Spleen (tissue), 11 donors: ENCODE data around the gene HJURP. TPM values are rescaled to one million over a fixed set of nuclear protein-coding genes. Genes with fewer than 3 reads are reported as not detected.

Source experiments
- DNase-seq: peaks from one replicate; pipeline ENCODE4 v3.0.0-alpha.2; 2020
- H3K27ac ChIP-seq, 8 donors: fragments of 200-600 bp; sonication (generic) in 7 of 8; 1 replicate in 4 of 8; 2 replicates in 4 of 8; pipeline versions ENCODE4 v1.5.0 to v1.8.0; 2016 to 2021; ENCODE audit warnings: inconsistent platforms in 4 of 8, mild to moderate bottlenecking in 4 of 8, moderate library complexity in 1 of 8
- H3K27me3 ChIP-seq, 7 donors: fragments of 200-600 bp; sonication (generic) in 6 of 7; replicated peaks in 1 of 7; 1 replicate in 4 of 7; 2 replicates in 3 of 7; pipeline versions ENCODE4 v1.5.0 to v1.8.0; 2016 to 2021; ENCODE audit warnings: inconsistent platforms in 3 of 7, mild to moderate bottlenecking in 1 of 7
- H3K36me3 ChIP-seq, 6 donors: fragments of 200-600 bp; sonication (generic) in 5 of 6; 1 replicate in 4 of 6; 2 replicates in 2 of 6; pipeline versions ENCODE4 v1.5.0 to v1.8.0; 2016 to 2021; ENCODE audit warnings: inconsistent platforms in 2 of 6
- H3K4me1 ChIP-seq, 6 donors: fragments of 200-600 bp; sonication (generic) in 5 of 6; 1 replicate in 3 of 6; 2 replicates in 3 of 6; pipeline versions ENCODE4 v1.5.0 to v1.8.0; 2016 to 2021; ENCODE audit warnings: inconsistent platforms in 3 of 6
- H3K4me3 ChIP-seq, 8 donors: fragments of 200-600 bp; sonication (generic) in 7 of 8; 1 replicate in 4 of 8; 2 replicates in 4 of 8; pipeline versions ENCODE4 v1.5.0 to v1.8.0; 2016 to 2021; ENCODE audit warnings: inconsistent platforms in 4 of 8, mild to moderate bottlenecking in 4 of 8, moderate library complexity in 2 of 8
- H3K9me3 ChIP-seq, 8 donors: fragments of 200-600 bp; sonication (generic) in 7 of 8; 1 replicate in 4 of 8; 2 replicates in 4 of 8; pipeline versions ENCODE4 v1.5.0 to v1.8.0; 2016 to 2021; ENCODE audit warnings: inconsistent platforms in 4 of 8
- CTCF ChIP-seq, 11 experiments: fragments of 200-600 bp in 7 of 11; fragments of 450-650 bp in 4 of 11; sonication (generic) in 4 of 11; IDR thresholded peaks in 8 of 11; conservative IDR thresholded peaks in 3 of 11; 1 replicate in 7 of 11; 2 replicates in 4 of 11; pipeline versions ENCODE4 v1.4.0 to v1.8.0; 2016 to 2021; ENCODE audit warnings: antibody characterized with exemption in 11 of 11, inconsistent platforms in 4 of 11, mild to moderate bottlenecking in 1 of 11
- POLR2A ChIP-seq, 3 donors: fragments of 450-650 bp; IDR thresholded peaks; one replicate each; pipeline ENCODE4 v1.5.1; 2017; ENCODE audit warnings: antibody characterized with exemption in 3 of 3, mild to moderate bottlenecking in 1 of 3
- POLR2AphosphoS5 ChIP-seq, 3 donors: sonication (generic); formaldehyde crosslinking; IDR thresholded peaks; one replicate each; pipeline ENCODE4 v1.5.1; 2017; ENCODE audit warnings: antibody characterized with exemption in 3 of 3
- WGBS, 5 donors: extraction: QIAGEN DNeasy Blood & Tissue Kit in 3 of 5; methylation state at CpG; one replicate each; pipeline versions ENCODE4 v1.1.5 to v1.1.7; 2013 to 2018; 5-methylcytosine and 5-hydroxymethylcytosine counted together
- intact Hi-C: fragments of 100-400 bp; cut with DNase I; formaldehyde crosslinking; loops from one replicate; pipeline ENCODE4 v1.15.0; 2023; ENCODE audit warnings: low total_unique reads
- polyA plus RNA-seq, 3 donors: library from polyadenylated mRNA; stranded (reverse); fragments of 200-250 nt; gene quantifications; one replicate each; pipeline ENCODE4 v1.2.1, GENCODE V29; 2013
- total RNA-seq, 7 donors: library from RNA; depleted of rRNA in 3 of 7; stranded (reverse); fragments of >200 nt in 3 of 7; fragmentation: NEBNext Ultra II Directional in 4 of 7; extraction: Animal tissue kit (Norgen Biotek cat#: 25700) in 4 of 7; gene quantifications; one replicate each; pipeline versions ENCODE4 v1.1.0 to v1.2.1, GENCODE V29; 2016 to 2021
- donor health status: healthy with polysubstance abuse.
- donor health status: DM: no; HTN: no; CAD: no; lungs with moderate emphysema.
- donor health status: DM: no; HTN: no; CAD: no.
- donor health status: Bipolar disorder and iron deficiency.
- donor health status: healthy.
- donor health status: DM: no; HTN: no; CAD: no.
- donor health status: DM: yes; HTN: yes; CAD: no.

The HJURP gene
- total and polyA plus RNA-seq, 10 donors: 1.4 to 7.4 (median 5.2) TPM

- Histone ChIP-seq H3K27ac (no peak overlapping the region), H3K36me3 (no peaks in the 10 kb centered on the region), H3K27me3 (peaks cover 0 to 13% (median 0%) of the 10 kb centered on the region in 7 donors), H3K4me3 (no peak overlapping the region), H3K4me1 (no peaks in the 10 kb centered on the region), H3K9me3 (peaks cover 0 to 4% (median 0%) of the 10 kb centered on the region in 8 donors)
- TF ChIP-seq POLR2A (IDR thresholded peaks at IDR 0.05) (no peak), CTCF (IDR thresholded peaks at IDR 0.05 in 8 of 11, conservative IDR thresholded peaks at IDR 0.05 in 3 of 11) (no peak), POLR2AphosphoS5 (IDR thresholded peaks at IDR 0.05) (no peak)
- intact Hi-C loops: no loop called here
- peak; percentile 59 for DNase-seq
- 86 to 93% (median 91%) methylated on average over 7 to 11 of the region's 11 CpGs for WGBS, 5 donors
Measured at GRCh38 chr2:233817995-233818638, 36.2 kb downstream of the HJURP start.

GRCh38 chr2:233817361-233817911 is 36.9 kb downstream of the HJURP start:
- DNase-seq: peak; percentile 49
- Histone ChIP-seq H3K36me3 (no peaks in the 10 kb centered on the region), H3K4me1 (no peaks in the 10 kb centered on the region), H3K4me3 (no peak overlapping the region), H3K27ac (no peak overlapping the region), H3K27me3 (peaks cover 0 to 13% (median 0%) of the 10 kb centered on the region in 7 donors), H3K9me3 (peaks cover 0 to 4% (median 0%) of the 10 kb centered on the region in 8 donors)
- WGBS, 5 donors: 63 to 80% (median 74%) methylated on average over 3 of the region's 3 CpGs
- no peak for TF ChIP-seq CTCF (IDR thresholded peaks at IDR 0.05 in 8 of 11, conservative IDR thresholded peaks at IDR 0.05 in 3 of 11)
- TF ChIP-seq POLR2A (IDR thresholded peaks at IDR 0.05): no peak
- TF ChIP-seq POLR2AphosphoS5 (IDR thresholded peaks at IDR 0.05): no peak
- intact Hi-C loops: no loop called here

GRCh38 chr2:233816771-233817170 is 37.6 kb downstream of the HJURP start:
- Histone ChIP-seq H3K27ac (no peak overlapping the region), H3K36me3 (no peaks in the 10 kb centered on the region), H3K4me1 (no peaks in the 10 kb centered on the region), H3K9me3 (peaks cover 0 to 4% (median 0%) of the 10 kb centered on the region in 8 donors), H3K27me3 (peaks cover 0 to 15% (median 0%) of the 10 kb centered on the region in 7 donors), H3K4me3 (no peak overlapping the region)
- no peak for TF ChIP-seq POLR2A (IDR thresholded peaks at IDR 0.05)
- TF ChIP-seq CTCF (IDR thresholded peaks at IDR 0.05 in 8 of 11, conservative IDR thresholded peaks at IDR 0.05 in 3 of 11): no peak
- no peak for TF ChIP-seq POLR2AphosphoS5 (IDR thresholded peaks at IDR 0.05)
- WGBS, 5 donors: 75 to 81% (median 78%) methylated on average over 4 of the region's 4 CpGs
- intact Hi-C loops: no loop called here
- DNase-seq: peak; percentile 46

- Histone ChIP-seq H3K36me3 (no peaks in the 10 kb centered on the region), H3K4me3 (no peak overlapping the region), H3K4me1 (no peaks in the 10 kb centered on the region), H3K27me3 (peaks cover 0 to 20% (median 0%) of the 10 kb centered on the region in 7 donors), H3K9me3 (peaks cover 0 to 4% (median 0%) of the 10 kb centered on the region in 8 donors), H3K27ac (no peak overlapping the region)
- TF ChIP-seq POLR2A (IDR thresholded peaks at IDR 0.05) (no peak), CTCF (IDR thresholded peaks at IDR 0.05 in 8 of 11, conservative IDR thresholded peaks at IDR 0.05 in 3 of 11) (no peak), POLR2AphosphoS5 (IDR thresholded peaks at IDR 0.05) (no peak)
- peak; percentile 22 for DNase-seq
- intact Hi-C loops: no loop called here
- WGBS, 5 donors: 54 to 75% (median 68%) methylated on average over 2 of the region's 2 CpGs
Measured at GRCh38 chr2:233816334-233816733, 38.0 kb downstream of the HJURP start.
